Measurements from ENCODE around the gene IFNA17.
"Not testable (repeated sequence)": the region's sequence is repeated elsewhere in the genome, so short reads cannot be mapped to it uniquely, and the experiment has no call there.

Gene IFNA17

DNA sequence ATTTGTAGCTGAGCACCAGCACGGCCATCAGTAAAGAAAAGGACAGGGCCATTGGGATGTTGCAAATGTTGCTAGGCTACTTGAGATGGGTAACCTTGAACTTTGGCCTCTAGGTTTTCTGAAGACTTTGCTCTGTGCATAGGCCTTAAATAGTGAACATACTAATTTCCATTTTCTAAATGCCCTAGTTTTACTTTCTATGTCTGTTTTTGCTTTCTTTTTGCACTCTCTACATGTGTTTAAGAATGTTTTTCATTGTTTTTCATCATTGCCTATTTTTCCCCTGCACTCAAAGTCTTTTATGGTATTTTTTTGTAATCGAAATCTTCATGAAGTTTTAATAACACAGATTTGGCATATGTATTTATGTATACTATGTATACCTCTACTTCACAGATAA, at the start of gene IFNA17:
TSS of gene IFNA17 (minus strand) at position 101 of the 400 bp plus-strand sequence. CDS start at position 52, 49 bp downstream.
- no peak for DNase-seq

DNA sequence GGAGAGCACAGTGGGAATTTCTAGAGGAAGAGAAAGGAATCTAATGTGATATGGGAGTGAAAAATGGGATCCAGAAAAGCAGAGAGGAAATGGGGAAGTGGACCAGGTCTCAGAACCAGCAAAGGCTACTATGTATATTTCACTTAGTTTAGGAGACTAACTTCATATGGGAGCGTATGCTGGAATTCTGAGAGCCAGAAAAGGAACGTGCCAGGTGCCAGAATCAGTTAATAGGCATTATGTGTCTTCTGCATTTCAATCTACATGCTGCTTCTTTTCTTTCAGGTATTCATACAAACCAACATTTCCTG, 40.3 kb upstream of the IFNA17 start:
- no peak for DNase-seq

- no peak for DNase-seq
Observed at GRCh38 chr9:21267485-21268346, 39.7 kb upstream of the IFNA17 start.

DNA sequence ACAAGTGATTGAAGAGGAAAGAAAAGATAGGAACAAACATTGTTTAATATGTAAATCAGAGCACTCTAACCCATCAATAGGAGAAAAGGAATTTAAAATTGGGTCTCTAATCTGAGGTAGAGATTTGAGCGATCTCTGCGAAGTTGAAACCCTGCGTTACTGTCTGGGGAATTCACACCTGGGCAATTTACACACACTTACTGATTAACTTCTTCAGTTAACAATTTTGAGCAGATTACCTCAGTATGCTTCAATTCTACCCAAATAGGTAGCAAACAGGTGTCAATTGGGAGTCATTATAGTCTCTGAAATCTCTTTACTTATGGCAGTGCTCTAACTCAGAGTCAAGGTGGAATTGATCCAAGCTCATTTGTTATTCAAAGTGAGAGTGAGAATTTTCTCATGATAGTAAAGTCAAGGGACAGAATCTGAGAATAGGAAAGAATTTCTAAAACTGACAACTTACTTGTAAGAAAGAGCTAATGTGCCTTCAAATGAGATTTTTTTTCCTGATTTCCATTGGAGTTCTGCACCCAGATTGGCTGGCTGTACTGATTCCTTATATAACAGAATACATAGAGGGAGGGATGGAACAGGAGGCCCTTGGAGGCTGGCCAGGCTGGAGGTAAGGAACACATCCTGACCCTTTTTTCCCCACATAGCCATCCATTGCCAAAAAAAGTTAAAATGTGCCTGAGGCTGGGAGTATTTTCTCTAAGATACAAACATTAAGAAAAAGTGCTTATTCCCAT, 38.9 kb upstream of the IFNA17 start:
- DNase-seq = no peak

DNA sequence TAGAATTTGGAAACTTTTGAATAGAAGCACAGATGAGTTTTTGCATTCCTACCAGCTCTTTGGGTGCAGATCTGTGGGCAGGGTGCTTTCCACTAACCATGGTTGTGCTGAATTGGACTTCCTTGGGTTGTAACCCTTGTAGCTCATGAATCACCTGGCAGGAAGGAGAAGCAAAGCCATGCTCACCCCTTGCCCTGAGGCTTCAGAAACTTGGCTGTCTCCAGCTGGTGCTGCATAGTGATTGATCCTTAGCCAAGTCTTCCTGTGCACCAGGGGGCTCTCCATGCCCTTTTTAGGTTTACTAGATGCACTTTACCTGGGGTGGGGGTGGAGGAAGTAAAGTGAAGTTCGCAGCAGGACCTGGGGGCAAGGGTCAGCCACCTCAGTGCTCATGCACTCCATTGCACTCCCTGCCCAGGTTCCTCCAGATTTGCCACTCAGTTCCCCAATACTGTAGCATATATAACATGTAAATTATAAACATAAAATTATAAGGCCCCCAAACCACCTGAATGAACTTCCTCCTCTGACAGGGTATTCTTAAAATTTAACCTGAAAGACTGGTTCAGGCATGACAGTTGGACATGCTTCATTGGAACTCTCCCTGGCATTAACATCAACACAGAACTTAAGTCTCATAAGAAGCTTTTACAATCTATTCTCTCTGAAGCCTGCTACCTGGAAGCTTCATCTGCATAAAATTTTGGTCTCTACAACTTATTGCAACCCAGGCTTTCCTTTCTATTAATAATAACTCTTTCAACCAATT, 37.6 kb upstream of the IFNA17 start:
- DNase-seq = no peak

DNA sequence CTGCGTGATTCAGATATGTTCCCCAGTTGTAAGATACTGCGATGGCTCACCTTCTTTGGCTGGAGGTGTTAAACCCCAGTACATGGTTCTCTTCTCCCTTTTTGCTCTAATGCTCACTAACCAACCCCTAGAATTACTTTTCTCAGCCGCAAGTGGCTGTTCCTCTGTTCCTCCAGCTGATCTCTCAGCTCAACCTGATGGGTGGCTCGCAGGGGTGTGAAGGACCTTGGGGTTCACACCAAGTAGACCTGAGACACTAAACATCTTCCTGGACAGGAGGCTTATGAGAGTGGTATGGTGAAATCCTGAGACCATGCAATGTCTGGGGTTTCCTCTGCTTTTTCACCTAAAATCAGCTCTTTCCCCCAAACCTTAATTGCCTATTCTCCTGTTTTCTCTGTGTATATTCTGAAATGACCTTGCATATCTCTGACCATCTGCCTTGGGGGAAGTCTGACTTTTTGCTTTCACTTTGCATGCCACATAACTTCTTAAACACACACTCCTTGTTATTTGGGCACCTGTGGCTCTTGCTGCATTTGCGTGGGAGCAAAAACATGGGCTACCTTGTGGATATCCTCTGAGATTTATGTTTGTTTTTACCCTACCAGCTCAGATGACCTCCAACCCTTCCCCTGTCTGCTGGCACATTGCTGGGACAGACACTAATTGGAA, 27.7 kb upstream of the IFNA17 start:
- DNase-seq = no peak

- DNase-seq = peak; percentile 17
Observed at GRCh38 chr9:21252721-21253547, 24.9 kb upstream of the IFNA17 start.

GRCh38 chr9:21251638-21252037, 23.6 kb upstream of the IFNA17 start:
- no peak for DNase-seq

DNA sequence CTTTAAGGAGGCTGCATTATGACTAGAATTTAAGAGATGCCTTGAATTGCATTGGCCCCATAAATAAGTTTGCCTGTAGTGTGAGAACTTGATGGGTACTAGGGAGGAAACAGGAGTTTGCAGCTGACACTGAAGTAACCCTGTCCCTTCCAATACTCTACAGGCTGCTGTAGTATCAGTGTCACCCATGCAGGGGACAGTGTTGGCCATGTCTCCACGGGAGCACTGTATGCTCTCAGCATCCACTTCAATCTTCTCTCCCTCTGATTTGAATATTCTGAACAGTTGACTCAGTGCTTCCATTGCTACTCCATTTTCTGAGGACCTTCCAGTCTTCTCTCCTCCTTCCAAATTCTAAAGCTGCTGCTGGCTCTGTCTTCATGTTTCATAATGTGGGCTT, 23.2 kb upstream of the IFNA17 start:
- DNase-seq = no peak

DNA sequence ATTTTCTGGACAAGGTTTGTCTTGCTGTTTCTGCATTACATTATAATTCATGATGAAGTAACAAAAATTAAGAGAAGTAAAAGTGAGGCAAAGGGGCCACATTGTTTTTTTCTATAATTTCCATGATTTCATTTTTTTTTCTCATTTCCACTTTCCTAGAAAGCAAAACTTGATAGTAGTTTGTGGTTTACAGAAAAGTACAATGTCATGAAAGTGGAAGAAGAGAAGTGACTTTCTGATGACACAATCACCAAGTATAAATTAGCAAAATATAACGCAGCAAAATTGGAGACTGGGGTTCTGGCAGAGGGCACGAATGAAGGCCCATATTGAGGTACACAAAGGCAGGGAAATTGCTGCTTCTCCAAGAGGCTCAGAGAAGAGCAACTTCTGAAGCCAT, 16.8 kb upstream of the IFNA17 start:
- DNase-seq = no peak

DNA sequence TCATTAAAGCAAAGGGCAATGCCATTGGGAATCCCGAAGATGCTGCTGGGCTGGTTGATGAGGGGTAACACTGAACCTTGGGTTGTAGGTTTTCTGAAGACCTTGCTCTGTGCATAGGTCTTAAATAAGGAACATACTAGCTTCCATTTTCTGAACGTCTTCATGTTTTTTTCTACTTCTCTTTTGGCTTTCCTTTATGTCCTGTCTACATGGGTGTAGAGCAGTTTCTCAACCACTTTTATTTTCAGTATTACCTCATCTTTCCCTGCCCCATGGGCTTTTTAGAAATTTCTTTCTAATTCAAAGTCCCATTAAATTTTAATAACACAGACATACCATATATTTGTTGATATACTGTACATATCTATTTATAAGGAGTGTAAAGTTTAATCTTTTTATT, 11.9 kb upstream of the IFNA17 start, which contains the start of gene IFNA14:
TSS of gene IFNA14 (minus strand) at position 95 of the 400 bp plus-strand sequence. CDS start at position 25, 70 bp downstream.
- DNase-seq = no peak

DNA sequence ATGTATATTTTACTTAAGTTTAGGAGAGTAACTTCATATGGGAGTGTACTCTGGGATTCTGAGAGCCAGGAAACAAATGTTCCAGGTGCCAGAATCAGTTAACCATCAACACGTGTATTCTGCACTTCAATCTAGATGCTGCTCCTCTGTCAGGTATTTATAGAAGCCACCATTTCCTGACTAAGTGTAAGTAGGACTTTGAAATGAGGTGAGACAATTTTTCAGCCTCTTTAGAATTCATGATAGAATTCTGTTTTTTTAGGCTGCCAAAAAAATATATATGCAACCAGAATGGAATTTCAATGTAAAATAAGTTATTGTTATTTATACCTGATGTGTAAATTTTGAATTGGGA, 8.3 kb upstream of the IFNA17 start:
- not testable (repeated sequence) for DNase-seq

DNA sequence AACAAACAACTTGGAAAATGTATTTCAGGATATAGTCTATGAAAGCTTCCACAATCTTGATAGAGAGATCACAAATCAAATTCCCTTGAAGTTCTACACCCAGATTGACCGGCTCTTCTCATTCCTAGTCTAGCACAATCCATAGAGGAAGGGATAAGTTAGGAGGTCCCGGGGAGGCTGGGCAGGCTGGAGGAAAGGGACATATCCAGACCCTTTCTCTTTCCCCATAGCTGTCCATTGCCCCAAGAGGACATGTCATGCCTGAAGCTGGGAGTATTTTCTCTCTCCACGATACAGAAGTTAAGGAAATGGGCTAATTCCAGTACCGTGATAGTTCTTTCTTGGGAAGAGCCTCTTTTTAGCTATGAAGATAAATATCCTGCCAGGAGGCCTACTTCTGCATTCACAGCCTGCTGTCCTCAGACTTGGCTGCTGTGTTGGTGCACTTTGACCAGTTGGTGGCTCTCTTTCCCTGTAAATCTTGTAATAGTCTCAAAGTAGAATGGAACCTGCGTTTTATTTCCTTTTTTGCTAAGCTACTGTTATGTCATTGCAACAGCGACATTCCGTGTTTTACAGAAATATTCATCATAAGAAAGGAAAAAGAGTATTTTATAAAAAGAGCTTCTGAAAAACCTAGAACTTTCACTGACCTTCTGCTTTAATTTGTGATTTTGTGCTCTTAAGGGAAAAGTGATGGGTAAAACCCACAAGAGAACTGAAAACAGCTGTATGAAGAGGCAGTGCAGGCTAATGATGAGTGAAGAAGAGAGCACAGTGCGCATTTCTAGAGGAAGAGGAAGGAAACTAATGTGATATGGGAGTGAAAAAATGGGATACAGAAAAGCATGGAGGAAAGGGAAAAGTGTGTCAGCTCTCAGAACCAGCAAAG, 7.7 kb upstream of the IFNA17 start:
- peak; percentile 10 for DNase-seq

- no peak for DNase-seq
Observed at GRCh38 chr9:21234153-21234687, 6.2 kb upstream of the IFNA17 start.

GRCh38 chr9:21233258-21233657, 5.2 kb upstream of the IFNA17 start:
- no peak for DNase-seq

DNA sequence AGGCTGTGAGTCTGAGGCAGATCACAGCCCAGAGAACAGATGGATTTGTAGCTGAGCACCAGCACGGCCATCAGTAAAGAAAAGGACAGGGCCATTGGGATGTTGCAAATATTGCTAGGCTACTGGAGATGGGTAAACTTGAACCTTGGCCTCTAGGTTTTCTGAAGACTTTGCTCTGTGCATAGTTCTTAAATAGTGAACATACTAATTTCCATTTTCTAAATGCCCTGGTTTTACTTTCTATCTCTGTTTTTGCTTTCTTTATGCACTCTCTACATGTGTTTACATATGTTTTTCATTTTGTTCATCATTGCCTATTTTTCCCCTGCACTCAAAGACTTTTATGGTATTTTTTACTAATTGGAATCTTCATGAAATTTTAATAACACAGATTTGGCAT, 10.8 kb downstream of the IFNA17 start, which contains the start of gene IFNA16:
TSS of gene IFNA16 (minus strand) at position 101 of the 400 bp plus-strand sequence. CDS start at position 95, 6 bp downstream.
- not testable (repeated sequence) for DNase-seq

- not testable (repeated sequence) for DNase-seq
Observed at GRCh38 chr9:21213411-21214326, 14.4 kb downstream of the IFNA17 start.

DNA sequence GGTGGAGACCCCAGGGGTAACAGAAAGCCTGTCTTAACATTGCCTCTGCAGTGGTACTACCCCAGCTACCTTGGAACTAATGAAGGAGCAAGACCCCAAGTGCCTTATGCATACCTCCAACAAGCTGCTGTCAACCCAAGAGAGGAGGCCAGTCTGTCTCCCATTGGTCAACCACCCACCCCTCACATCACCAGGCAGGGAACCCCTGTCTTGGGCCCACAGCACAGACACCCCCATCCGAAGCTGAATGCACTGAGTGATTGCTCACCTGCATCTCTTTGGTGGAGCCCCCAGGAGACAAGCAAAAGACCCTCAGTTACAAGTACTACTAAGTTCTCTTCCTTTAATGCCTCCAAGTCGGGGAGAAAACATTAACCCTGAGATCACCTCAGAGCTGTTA, 15.9 kb downstream of the IFNA17 start:
- not testable (repeated sequence) for DNase-seq

GRCh38 chr9:21210782-21211181, 17.2 kb downstream of the IFNA17 start:
- DNase-seq = not testable (repeated sequence)
